GM12878 (cell line): ENCODE data around the gene ZNF679. TPM values are rescaled to one million over a fixed set of nuclear protein-coding genes. Genes with fewer than 3 reads are reported as not detected.

Experiments used
- ATAC-seq: fragments of 200-7000 bp; cut with Tn5 transposase; 3 replicates; pipeline ENCODE4 v1.9.1; 2020; ENCODE audit warnings: mild to moderate bottlenecking, moderate library complexity
- BruUV-seq: library from RNA; stranded (reverse); fragments of 400-500 nt; replicated peaks from 2 replicates; lab custom pipeline; 2021; lab: Mats Ljungman, UMichigan
- CTCF ChIA-PET: fragments of 300-600 bp; sonication (Branson Sonifier 250); formaldehyde crosslinking; extraction: SDS; loops from one replicate; lab custom pipeline; 2021; ENCODE audit warnings: inconsistent platforms; lab: Yijun Ruan, JAX
- POLR2A ChIA-PET: fragments of 350-600 bp; formaldehyde crosslinking; extraction: SDS; loops from one replicate; lab custom pipeline; 2021; ENCODE audit warnings: inconsistent platforms; lab: Charles Lee
- RAD21 ChIA-PET: fragments of 300-600 bp; sonication (Branson Sonifier 250); formaldehyde crosslinking; loops from one replicate; lab custom pipeline; 2023; ENCODE audit warnings: antibody characterized with exemption; ENCODE audit not compliant: unreplicated experiment; lab: Charles Lee
- SMC1A ChIA-PET: fragments of 300-600 bp; sonication (Branson Sonifier 250); formaldehyde crosslinking; loops from one replicate; lab custom pipeline; 2023; ENCODE audit not compliant: unreplicated experiment, uncharacterized antibody; lab: Charles Lee
- DNase-seq: peaks from one replicate; pipeline ENCODE4 v3.0.0-alpha.2; 2011; ENCODE audit warnings: low read depth, low spot score
- FAIRE-seq: peaks from 3 replicates; lab custom pipeline; 2011; peaks lifted over from hg19 to GRCh38; lab: Jason Lieb, UNC
- H2AFZ ChIP-seq: 2 replicates; pipeline ENCODE4 v1.6.0; 2011; ENCODE audit warnings: low read depth, low read length, control low read depth; ENCODE audit not compliant: control insufficient read depth
- H3K27ac ChIP-seq: 2 replicates; pipeline ENCODE4 v1.5.1; 2011; ENCODE audit warnings: control low read depth; ENCODE audit not compliant: control insufficient read depth, insufficient read depth
- H3K27me3 ChIP-seq, 2 experiments: replicated peaks in 1 of 2; 2 replicates each; pipeline versions ENCODE4 v1.6.0 to v1.6.1; 2011; ENCODE audit warnings: low read length in 1 of 2; ENCODE audit not compliant: control insufficient read depth in 2 of 2, insufficient read depth in 2 of 2
- H3K36me3 ChIP-seq, 2 experiments: 2 replicates each; pipeline ENCODE4 v1.5.1; 2011; ENCODE audit warnings: low read length in 1 of 2; ENCODE audit not compliant: control insufficient read depth in 2 of 2, insufficient read depth in 2 of 2
- H3K4me1 ChIP-seq: 2 replicates; pipeline ENCODE4 v1.6.1; 2011; ENCODE audit warnings: mild to moderate bottlenecking, low read length, moderate library complexity, mixed read lengths; ENCODE audit not compliant: control insufficient read depth, insufficient read depth
- H3K4me2 ChIP-seq: 2 replicates; pipeline ENCODE4 v1.6.0; 2011; ENCODE audit warnings: control low read depth; ENCODE audit not compliant: control insufficient read depth, insufficient read depth
- H3K4me3 ChIP-seq: fragments of 200-600 bp; sonication (generic); 2 replicates; pipeline ENCODE4 v1.5.1; 2016
- H3K79me2 ChIP-seq: 2 replicates; pipeline ENCODE4 v1.6.0; 2011; ENCODE audit warnings: low read length; ENCODE audit not compliant: control insufficient read depth, insufficient read depth
- H3K9ac ChIP-seq: 2 replicates; pipeline ENCODE4 v1.8.0; 2011; ENCODE audit warnings: low read length, control low read depth, mixed read lengths; ENCODE audit not compliant: control insufficient read depth, insufficient read depth
- H3K9me3 ChIP-seq: replicated peaks from 3 replicates; pipeline ENCODE4 v1.5.1; 2011; ENCODE audit warnings: mild to moderate bottlenecking, low read length; ENCODE audit not compliant: control insufficient read depth, insufficient read depth
- H4K20me1 ChIP-seq: 2 replicates; pipeline ENCODE4 v1.6.0; 2011; ENCODE audit not compliant: control insufficient read depth, insufficient read depth
- BACH1 ChIP-seq: fragments of 450-650 bp; IDR thresholded peaks from 2 replicates; pipeline ENCODE4 v1.6.1; 2017; ENCODE audit warnings: mild to moderate bottlenecking, borderline replicate concordance
- CBX5 ChIP-seq: sonication (generic); IDR thresholded peaks from 2 replicates; pipeline ENCODE4 v1.6.1; 2016; ENCODE audit warnings: low read depth, moderate library complexity, mild to moderate bottlenecking, inconsistent platforms
- CHD4 ChIP-seq: fragments of 200-600 bp; sonication (generic); IDR thresholded peaks from 2 replicates; pipeline ENCODE4 v1.6.1; 2016; ENCODE audit warnings: mild to moderate bottlenecking
- EZH2 ChIP-seq: IDR thresholded peaks from 2 replicates; pipeline ENCODE4 v1.6.1; 2012; ENCODE audit warnings: low read depth, mild to moderate bottlenecking, control low read depth, inconsistent platforms, low read length, borderline replicate concordance; ENCODE audit not compliant: control insufficient read depth
- NFYB ChIP-seq: IDR thresholded peaks from 2 replicates; pipeline ENCODE4 v1.6.1; 2011; ENCODE audit warnings: low read depth, mild to moderate bottlenecking, low read length, improper control_type of control experiment, moderate library complexity; ENCODE audit not compliant: insufficient read depth
- NR2F1 ChIP-seq: fragments of 450-650 bp; conservative IDR thresholded peaks from 2 replicates; pipeline ENCODE4 v1.6.1; 2017; ENCODE audit warnings: mild to moderate bottlenecking
- NRF1 ChIP-seq: conservative IDR thresholded peaks from 2 replicates; pipeline ENCODE4 v1.6.1; 2011; ENCODE audit warnings: mild to moderate bottlenecking, low read depth, low read length, improper control_type of control experiment
- RCOR1 ChIP-seq: conservative IDR thresholded peaks from 2 replicates; pipeline ENCODE4 v1.6.1; 2012; ENCODE audit warnings: low read depth, low read length, improper control_type of control experiment
- SREBF1 ChIP-seq: IDR thresholded peaks from 2 replicates; pipeline ENCODE4 v1.6.1; 2012; ENCODE audit warnings: mild to moderate bottlenecking, low read length
- TAF1 ChIP-seq: IDR thresholded peaks from 2 replicates; pipeline ENCODE4 v1.6.1; 2011; ENCODE audit warnings: mild to moderate bottlenecking, low read depth, low read length, borderline replicate concordance
- TARDBP ChIP-seq: IDR thresholded peaks from 2 replicates; pipeline ENCODE4 v1.6.1; 2016; ENCODE audit warnings: borderline replicate concordance
- ZBTB40 ChIP-seq: fragments of 450-650 bp; IDR thresholded peaks from 2 replicates; pipeline ENCODE4 v1.6.1; 2016; ENCODE audit warnings: mild to moderate bottlenecking, moderate library complexity, borderline replicate concordance
- ZSCAN29 ChIP-seq: fragments of 450-650 bp; IDR thresholded peaks from 2 replicates; pipeline ENCODE4 v1.6.1; 2017; ENCODE audit warnings: mild to moderate bottlenecking, moderate library complexity
- ZZZ3 ChIP-seq: IDR thresholded peaks from 2 replicates; pipeline ENCODE4 v1.6.1; 2011; ENCODE audit warnings: low read depth; ENCODE audit not compliant: control insufficient read depth, insufficient read length
- WGBS: methylation state at CpG from one replicate; pipeline ENCODE4 v1.1.6; 2016; ENCODE audit warnings: low lambda C conversion rate; ENCODE audit not compliant: insufficient replicate concordance, insufficient coverage; ENCODE audit errors: missing lambda C conversion rate; 5-methylcytosine and 5-hydroxymethylcytosine counted together
- in situ Hi-C: fragments of 300-500 bp; cut with MboI; formaldehyde crosslinking; loops from 9 replicates; pipeline ENCODE4 v1.14.3; 2018; ENCODE audit warnings: mixed read lengths
- intact Hi-C: fragments of 100-400 bp; cut with micrococcal nuclease; formaldehyde crosslinking; loops from one replicate; pipeline ENCODE4 v1.14.2; 2022; ENCODE audit not compliant: unreplicated experiment
- polyA plus RNA-seq, 11 experiments: library from polyadenylated mRNA; depleted of rRNA in 4 of 11; unstranded in 6 of 11; stranded (reverse) in 5 of 11; fragments of >200 nt; fragmentation: Nextera tagmentation in 4 of 11; fragmentation: Illumina TruSeq in 1 of 11; extraction: Ambion mirVana in 4 of 11; extraction: Trizol in 1 of 11; gene quantifications; 1 replicate in 1 of 11; 2 replicates in 10 of 11; pipeline versions ENCODE4 v1.2.1 to v1.2.3, GENCODE V29; 2011 to 2016; ENCODE audit warnings: inconsistent platforms in 2 of 11, missing spikeins in 2 of 11, low read depth in 1 of 11
- total RNA-seq, 4 experiments: library from RNA; depleted of rRNA in 3 of 4; stranded (reverse); fragments of >200 nt in 3 of 4; fragmentation: Illumina TruSeq in 1 of 4; extraction: Trizol in 1 of 4; gene quantifications; 2 replicates each; pipeline versions ENCODE4 v1.2.1 to v1.2.3, GENCODE V29; 2013 to 2021

Gene ZNF679
- total and polyA plus RNA-seq, 10 of the 15 experiments (the other 5 are each of a cell fraction or from before 2014, with no cell fraction given): not detected

- no peaks in the 10 kb centered on the region; the same call in 2 of the 3 replicates for H3K9me3 ChIP-seq
- H3K36me3 ChIP-seq: no peaks in the 10 kb centered on the region
- DNase-seq: no peak
- in situ Hi-C loops (no loop called here), intact Hi-C loops (no loop called here)
- no peak overlapping the region for H3K27ac ChIP-seq
- RAD21 ChIA-PET: no interaction called here
- H3K9ac ChIP-seq: no peak overlapping the region
- no peak for FAIRE-seq
- H2AFZ ChIP-seq: no peak overlapping the region
- H3K4me2 ChIP-seq: no peak overlapping the region
- H3K79me2 ChIP-seq: no peaks in the 10 kb centered on the region
- no peak for ATAC-seq
- no peaks in the 10 kb centered on the region for H3K4me1 ChIP-seq
- TF ChIP-seq RCOR1: no peak
- TF ChIP-seq NRF1: no peak
- TF ChIP-seq SREBF1: no peak
- TF ChIP-seq EZH2: no peak
- TF ChIP-seq TARDBP: no peak
- TF ChIP-seq ZBTB40: no peak
- TF ChIP-seq CBX5: no peak
- no peak for TF ChIP-seq ZZZ3
- no peak for TF ChIP-seq NFYB
- no peak for TF ChIP-seq ZSCAN29
- TF ChIP-seq TAF1: no peak
- TF ChIP-seq BACH1: no peak
- TF ChIP-seq NR2F1: no peak
- TF ChIP-seq CHD4: no peak
- TF ChIP-seq, all 136 proteins: peak for 0
- no peaks in the 10 kb centered on the region for H4K20me1 ChIP-seq
- SMC1A ChIA-PET: no interaction called here
- no TSS peak for BruUV-seq
- 36% methylated on average over 8 of the region's 8 CpGs for WGBS
- H3K27me3 ChIP-seq: no peaks in the 10 kb centered on the region
- CTCF ChIA-PET: no interaction called here
- H3K4me3 ChIP-seq: no peak overlapping the region
- POLR2A ChIA-PET: no interaction called here
Measured at GRCh38 chr7:64192775-64193174, 35.5 kb upstream of the ZNF679 start.
